Endothelial cell of umbilical vein (primary cell): ENCODE data around the gene TMEM225B.

ENCODE experiments used
- CTCF ChIP-seq, 2 donors: IDR thresholded peaks; 1 replicate in 1 of 2; 2 replicates in 1 of 2; pipeline ENCODE4 v1.5.1; 2011; ENCODE audit warnings: low read length in 2 of 2, mild to moderate bottlenecking in 2 of 2, moderate library complexity in 2 of 2, control low read depth in 1 of 2, inconsistent platforms in 1 of 2, low read depth in 1 of 2; ENCODE audit not compliant: insufficient read depth in 1 of 2; ENCODE audit errors: extremely low read depth in 1 of 2
- POLR2A ChIP-seq: IDR thresholded peaks from 2 replicates; pipeline ENCODE4 v1.6.1; 2012; ENCODE audit warnings: low read depth, mild to moderate bottlenecking, control low read depth, low read length

GRCh38 chr7:99597762-99598501 lies at the start of gene TMEM225B:
- no peak for TF ChIP-seq CTCF (IDR thresholded peaks at IDR 0.05; ENCODE audit: extremely low read depth in 1 of 2, insufficient read depth in 1 of 2, low read depth in 1 of 2, low read length in 2 of 2)
- TF ChIP-seq POLR2A, result no peak
